K562 (cell line): Measurements from ENCODE around the gene PRDM16.

Source experiments
- BDP1 ChIP-seq: IDR thresholded peaks from 3 replicates; pipeline ENCODE4 v1.6.1; 2011; ENCODE audit not compliant: insufficient read length, insufficient read depth
- CEBPZ ChIP-seq: fragments of 150-350 bp; IDR thresholded peaks from 2 replicates; pipeline ENCODE4 v1.6.1; 2014; ENCODE audit warnings: low read depth, mild to moderate bottlenecking, low read length, borderline replicate concordance
- IRF2 ChIP-seq: sonication (generic); formaldehyde crosslinking; IDR thresholded peaks from 2 replicates; pipeline ENCODE4 v1.8.1; 2022; ENCODE audit warnings: mild to moderate bottlenecking, missing genetic modification reagents
- KLF16 ChIP-seq: IDR thresholded peaks from 2 replicates; pipeline ENCODE4 v1.6.1; 2016; ENCODE audit warnings: antibody characterized with exemption
- MAFK ChIP-seq: IDR thresholded peaks from 2 replicates; pipeline ENCODE4 v1.6.1; 2011; ENCODE audit warnings: low read length, improper control_type of control experiment
- MEF2A ChIP-seq: IDR thresholded peaks from 2 replicates; pipeline ENCODE4 v1.6.1; 2011; ENCODE audit warnings: low read depth, mild to moderate bottlenecking, low read length, moderate library complexity; ENCODE audit not compliant: control insufficient read depth
- POLR2AphosphoS5 ChIP-seq: IDR thresholded peaks from 2 replicates; pipeline ENCODE4 v1.6.1; 2011; ENCODE audit warnings: mild to moderate bottlenecking, low read depth, low read length, moderate library complexity; ENCODE audit not compliant: control insufficient read depth, insufficient read depth
- SMARCE1 ChIP-seq: fragments of 450-650 bp; IDR thresholded peaks from 2 replicates; pipeline ENCODE4 v1.7.1; 2016; ENCODE audit warnings: mild to moderate bottlenecking
- ZBTB1 ChIP-seq: sonication (generic); formaldehyde crosslinking; IDR thresholded peaks from 2 replicates; pipeline ENCODE4 v1.8.1; 2023; ENCODE audit warnings: missing genetic modification reagents, low read depth, mild to moderate bottlenecking, borderline replicate concordance
- ZFP36 ChIP-seq: fragments of 150-350 bp; IDR thresholded peaks from 2 replicates; pipeline ENCODE4 v1.6.1; 2018; ENCODE audit warnings: low read length, low read depth; ENCODE audit not compliant: partially characterized antibody
- TF ChIP-seq, protein P1 (sequence below): sonication (generic); formaldehyde crosslinking; IDR thresholded peaks from 2 replicates; pipeline ENCODE4 v1.8.0; 2022; ENCODE audit warnings: mild to moderate bottlenecking, low read depth, missing genetic modification reagents
- TF ChIP-seq, protein P2 (sequence below): sonication (generic); formaldehyde crosslinking; IDR thresholded peaks from 2 replicates; pipeline ENCODE4 v1.8.0; 2022; ENCODE audit warnings: mild to moderate bottlenecking, missing genetic modification reagents

DNA sequence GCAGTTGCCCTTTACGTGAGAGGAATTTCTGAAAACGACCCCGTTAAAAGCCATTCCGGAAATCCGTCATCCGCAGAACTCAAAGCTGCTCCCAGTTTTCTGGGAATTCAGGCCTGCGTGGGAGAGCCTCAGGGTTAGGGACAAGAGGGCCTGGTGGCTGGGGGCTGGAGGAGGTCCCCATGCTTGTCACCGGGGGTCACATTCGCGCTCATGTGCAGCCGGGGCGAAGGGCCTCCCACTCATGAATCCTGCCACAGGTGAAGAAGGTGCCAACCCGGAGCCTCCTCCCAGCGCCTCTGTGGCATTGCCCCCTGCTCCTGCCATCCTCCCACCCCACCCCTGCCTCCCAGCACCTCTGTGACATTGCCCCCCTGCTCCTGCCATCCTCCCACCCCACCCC lies 98.3 kb downstream of the PRDM16 start:
- TF ChIP-seq ZBTB1 (CRISPR knock-in tag) = no peak
- no peak for TF ChIP-seq BDP1
- no peak for TF ChIP-seq IRF2 (CRISPR knock-in tag)
- no peak for TF ChIP-seq MEF2A
- TF ChIP-seq SMARCE1 = no peak
- TF ChIP-seq, protein P1, sequence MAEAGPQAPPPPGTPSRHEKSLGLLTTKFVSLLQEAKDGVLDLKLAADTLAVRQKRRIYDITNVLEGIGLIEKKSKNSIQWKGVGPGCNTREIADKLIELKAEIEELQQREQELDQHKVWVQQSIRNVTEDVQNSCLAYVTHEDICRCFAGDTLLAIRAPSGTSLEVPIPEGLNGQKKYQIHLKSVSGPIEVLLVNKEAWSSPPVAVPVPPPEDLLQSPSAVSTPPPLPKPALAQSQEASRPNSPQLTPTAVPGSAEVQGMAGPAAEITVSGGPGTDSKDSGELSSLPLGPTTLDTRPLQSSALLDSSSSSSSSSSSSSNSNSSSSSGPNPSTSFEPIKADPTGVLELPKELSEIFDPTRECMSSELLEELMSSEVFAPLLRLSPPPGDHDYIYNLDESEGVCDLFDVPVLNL (CRISPR knock-in tag) = no peak
- no peak for TF ChIP-seq MAFK
- TF ChIP-seq CEBPZ = no peak
- TF ChIP-seq KLF16 = no peak
- TF ChIP-seq POLR2AphosphoS5 = no peak
- TF ChIP-seq, protein P2, sequence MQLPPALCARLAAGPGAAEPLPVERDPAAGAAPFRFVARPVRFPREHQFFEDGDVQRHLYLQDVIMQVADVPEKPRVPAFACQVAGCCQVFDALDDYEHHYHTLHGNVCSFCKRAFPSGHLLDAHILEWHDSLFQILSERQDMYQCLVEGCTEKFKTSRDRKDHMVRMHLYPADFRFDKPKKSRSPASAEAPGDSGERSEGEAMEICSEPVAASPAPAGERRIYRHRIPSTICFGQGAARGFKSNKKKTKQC (CRISPR knock-in tag) = no peak
- no peak for TF ChIP-seq ZFP36
